HG03097 (cell line): ENCODE data around the gene ACVR2A.

ENCODE experiments used
- ATAC-seq: cut with Tn5 transposase; IDR thresholded peaks from one replicate; pipeline ENCODE4 v1.9.1; 2021; ENCODE audit not compliant: unreplicated experiment, low FRiP score

ACVR2A gene

DNA sequence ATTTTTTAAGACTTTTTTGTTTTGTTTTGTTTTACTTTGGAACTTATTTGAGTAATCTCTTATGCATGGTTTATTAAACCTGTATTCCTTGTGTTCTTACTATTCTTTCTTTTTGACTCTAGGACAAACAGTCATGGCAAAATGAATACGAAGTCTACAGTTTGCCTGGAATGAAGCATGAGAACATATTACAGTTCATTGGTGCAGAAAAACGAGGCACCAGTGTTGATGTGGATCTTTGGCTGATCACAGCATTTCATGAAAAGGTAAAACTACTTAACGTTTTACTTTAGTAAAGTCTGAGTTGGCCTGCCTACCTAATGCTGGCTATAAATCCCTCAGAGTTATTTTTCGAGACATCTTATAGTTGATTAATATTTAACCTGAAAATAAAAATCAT is 72.3 kb downstream of the ACVR2A start:
- ATAC-seq = no peak

DNA sequence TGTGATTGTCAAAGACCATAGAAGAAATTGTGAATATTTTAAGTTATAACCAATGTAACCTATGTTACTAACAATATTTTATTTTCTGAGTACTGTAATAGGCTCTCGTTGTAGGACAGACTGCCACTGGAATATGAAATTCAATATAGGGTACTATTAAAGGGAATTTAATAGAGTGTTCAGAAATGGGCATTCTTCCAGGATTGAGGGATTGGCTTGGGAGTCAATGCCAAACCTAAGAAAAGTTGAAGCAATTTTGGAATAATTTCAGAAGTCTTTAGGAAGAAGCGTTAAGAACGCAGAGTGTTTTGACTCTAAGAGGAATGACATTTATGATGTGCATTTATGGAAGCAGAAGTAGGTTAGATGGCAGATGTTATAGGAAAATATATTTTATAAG is 79.0 kb downstream of the ACVR2A start:
- no peak for ATAC-seq

- no peak for ATAC-seq
These were observed 79.8 kb downstream of the ACVR2A start for GRCh38 chr2:147924647-147925046.

DNA sequence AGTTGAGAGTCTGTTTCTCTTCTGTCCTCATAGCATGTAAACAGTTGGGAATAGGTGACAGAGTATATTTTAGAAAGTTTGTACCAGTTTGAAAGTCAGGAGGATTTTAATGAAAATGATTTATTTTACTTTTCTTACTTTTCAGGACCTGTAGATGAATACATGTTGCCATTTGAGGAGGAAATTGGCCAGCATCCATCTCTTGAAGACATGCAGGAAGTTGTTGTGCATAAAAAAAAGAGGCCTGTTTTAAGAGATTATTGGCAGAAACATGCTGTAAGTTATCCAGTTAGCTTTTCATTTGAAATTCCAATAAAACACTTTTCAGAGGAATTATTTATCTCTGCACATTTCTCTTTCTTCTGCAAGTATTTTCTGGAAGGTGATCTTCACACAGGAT is 81.1 kb downstream of the ACVR2A start:
- no peak for ATAC-seq

DNA sequence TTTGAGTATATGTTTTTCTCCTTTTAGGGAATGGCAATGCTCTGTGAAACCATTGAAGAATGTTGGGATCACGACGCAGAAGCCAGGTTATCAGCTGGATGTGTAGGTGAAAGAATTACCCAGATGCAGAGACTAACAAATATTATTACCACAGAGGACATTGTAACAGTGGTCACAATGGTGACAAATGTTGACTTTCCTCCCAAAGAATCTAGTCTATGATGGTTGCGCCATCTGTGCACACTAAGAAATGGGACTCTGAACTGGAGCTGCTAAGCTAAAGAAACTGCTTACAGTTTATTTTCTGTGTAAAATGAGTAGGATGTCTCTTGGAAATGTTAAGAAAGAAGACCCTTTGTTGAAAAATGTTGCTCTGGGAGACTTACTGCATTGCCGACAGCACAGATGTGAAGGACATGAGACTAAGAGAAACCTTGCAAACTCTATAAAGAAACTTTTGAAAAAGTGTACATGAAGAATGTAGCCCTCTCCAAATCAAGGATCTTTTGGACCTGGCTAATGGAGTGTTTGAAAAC is 82.3 kb downstream of the ACVR2A start:
- no peak for ATAC-seq

DNA sequence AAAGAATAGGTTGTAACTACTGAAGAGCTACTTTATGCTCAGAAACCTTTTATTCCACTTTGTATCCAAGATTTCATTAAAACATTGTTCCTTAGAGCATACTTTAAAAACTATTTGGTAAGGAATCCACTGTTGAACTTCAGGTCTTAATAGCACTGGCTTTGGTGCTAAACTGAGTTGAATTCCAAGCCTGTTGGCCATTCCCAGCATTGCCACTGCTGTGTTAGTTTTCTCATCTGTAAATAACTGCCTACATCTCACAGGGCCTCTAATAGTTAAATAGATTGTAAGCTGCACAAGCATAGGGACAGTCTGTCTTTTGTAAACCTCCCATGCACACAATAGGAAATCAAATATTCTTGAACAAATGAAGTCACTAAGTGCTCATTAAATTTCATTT is 89.1 kb downstream of the ACVR2A start:
- no peak for ATAC-seq

GRCh38 chr2:147934881-147935620 is 90.2 kb downstream of the ACVR2A start:
- ATAC-seq = no peak

GRCh38 chr2:147937744-147938349 is 93.0 kb downstream of the ACVR2A start:
- no peak for ATAC-seq

DNA sequence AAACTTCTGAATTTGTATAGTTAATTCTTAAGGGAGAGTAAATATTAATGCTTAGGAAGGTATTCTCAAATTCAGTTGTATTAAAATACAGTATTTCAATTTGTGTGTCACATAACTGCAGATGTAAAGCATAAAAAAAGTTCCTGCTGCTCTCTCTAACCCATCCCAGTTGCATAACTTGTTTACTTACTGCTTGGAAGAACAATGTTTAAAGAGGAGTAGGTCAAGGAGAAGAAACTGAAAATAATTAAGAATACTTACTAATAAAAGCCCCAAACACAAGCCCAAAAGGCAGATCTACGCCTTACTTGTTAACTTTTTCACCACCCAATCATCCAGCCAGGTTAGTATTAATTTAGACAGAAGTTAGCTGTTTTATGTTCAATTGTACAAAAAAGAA is 94.5 kb downstream of the ACVR2A start:
- no peak for ATAC-seq

GRCh38 chr2:147945660-147946059 is 100.8 kb downstream of the ACVR2A start:
- no peak for ATAC-seq

DNA sequence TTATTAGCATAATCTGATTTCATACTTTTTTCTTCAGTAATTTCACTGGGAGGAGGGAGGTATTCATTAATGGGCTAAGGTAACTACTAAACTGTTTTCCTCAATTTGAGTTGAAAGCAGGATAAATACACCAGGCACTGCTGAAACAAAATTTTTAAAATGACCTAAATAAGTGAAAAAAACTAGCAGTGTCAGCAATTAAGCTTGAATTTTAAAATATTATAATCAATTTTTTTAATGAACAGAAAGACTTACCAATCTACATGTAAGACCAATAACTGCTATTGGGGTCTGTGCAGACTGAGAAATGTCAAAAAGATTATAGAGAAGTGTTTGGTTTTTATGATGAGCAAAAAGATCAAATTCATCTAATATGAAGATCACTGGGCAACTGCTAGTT is 107.3 kb downstream of the ACVR2A start:
- ATAC-seq = no peak

DNA sequence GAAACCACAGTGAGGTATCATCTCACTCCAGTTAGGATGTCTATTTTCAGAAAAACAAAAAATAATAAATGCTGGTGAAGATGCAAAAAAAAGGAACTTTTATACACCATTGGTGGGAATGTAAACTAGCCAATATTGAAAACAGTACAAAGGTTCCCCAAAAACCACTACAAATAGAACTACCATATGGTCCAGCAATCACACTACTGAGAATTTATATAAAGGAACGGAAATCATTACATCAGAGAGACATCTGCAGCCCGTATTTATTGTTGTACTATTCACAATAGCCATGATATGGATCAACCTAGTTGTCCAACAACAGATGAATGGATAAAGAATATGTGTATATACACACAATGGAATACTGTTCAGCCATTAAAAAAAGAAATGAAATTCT is 123.7 kb downstream of the ACVR2A start:
- ATAC-seq = no peak

DNA sequence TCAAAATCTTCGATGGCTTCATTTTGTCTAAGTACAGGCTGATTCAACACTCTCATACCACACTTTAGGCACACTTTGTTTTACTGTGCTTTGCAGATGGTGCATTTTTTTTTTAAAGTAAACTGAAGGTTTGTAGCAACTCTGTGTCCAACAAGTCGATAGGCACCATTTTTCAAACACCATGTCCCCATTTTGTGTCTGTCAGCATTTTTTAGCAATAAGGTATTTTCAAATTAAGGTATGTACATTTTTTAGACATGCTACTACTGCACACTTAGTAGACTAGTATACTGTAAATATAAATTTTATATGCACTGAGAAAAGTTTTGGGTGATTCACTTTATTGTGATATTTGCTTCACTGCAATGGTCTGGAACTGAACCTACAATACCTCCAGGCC is 131.3 kb downstream of the ACVR2A start:
- ATAC-seq = no peak

DNA sequence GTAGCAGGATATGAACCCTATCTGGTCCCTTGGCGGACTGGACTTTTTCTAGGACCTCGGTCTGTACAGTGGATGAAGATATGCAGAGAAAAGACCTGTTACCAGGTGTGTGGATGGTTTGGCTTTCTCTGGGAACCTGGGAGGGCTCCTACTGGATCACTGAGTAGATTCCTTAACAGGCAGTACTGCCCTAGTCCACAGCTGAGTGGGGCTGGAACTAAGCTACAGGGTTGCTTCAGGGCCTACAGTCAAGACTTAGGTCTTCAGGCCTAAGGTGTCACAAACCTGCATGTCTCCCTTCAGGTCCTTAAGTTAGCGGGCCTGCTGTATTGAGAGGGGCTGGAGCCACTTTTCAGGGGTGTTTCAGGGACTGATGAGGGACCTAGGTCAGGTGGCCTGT is 132.8 kb downstream of the ACVR2A start:
- no peak for ATAC-seq
